Sigmoid colon (tissue), 4 donors: ENCODE data around the gene SAMHD1.

Experiments used
- EP300 ChIP-seq, 4 donors: sonication (generic); formaldehyde crosslinking; IDR thresholded peaks; one replicate each; pipeline ENCODE4 v1.6.1; 2017; ENCODE audit warnings: antibody characterized with exemption in 4 of 4
- POLR2A ChIP-seq, 2 donors: fragments of 450-650 bp; IDR thresholded peaks; one replicate each; pipeline ENCODE4 v1.6.1; 2016; ENCODE audit warnings: antibody characterized with exemption in 2 of 2, mild to moderate bottlenecking in 2 of 2, moderate library complexity in 2 of 2
- POLR2AphosphoS5 ChIP-seq, 4 donors: sonication (generic); formaldehyde crosslinking; IDR thresholded peaks; one replicate each; pipeline ENCODE4 v1.6.1; 2017; ENCODE audit warnings: antibody characterized with exemption in 4 of 4

GRCh38 chr20:36895036-36895435, 56.5 kb downstream of the SAMHD1 start:
- TF ChIP-seq EP300 (IDR thresholded peaks at IDR 0.05) (no peak), POLR2AphosphoS5 (IDR thresholded peaks at IDR 0.05) (no peak), POLR2A (IDR thresholded peaks at IDR 0.05) (no peak)
